ENCODE results near the gene LCE3B.

The LCE3B gene

DNA sequence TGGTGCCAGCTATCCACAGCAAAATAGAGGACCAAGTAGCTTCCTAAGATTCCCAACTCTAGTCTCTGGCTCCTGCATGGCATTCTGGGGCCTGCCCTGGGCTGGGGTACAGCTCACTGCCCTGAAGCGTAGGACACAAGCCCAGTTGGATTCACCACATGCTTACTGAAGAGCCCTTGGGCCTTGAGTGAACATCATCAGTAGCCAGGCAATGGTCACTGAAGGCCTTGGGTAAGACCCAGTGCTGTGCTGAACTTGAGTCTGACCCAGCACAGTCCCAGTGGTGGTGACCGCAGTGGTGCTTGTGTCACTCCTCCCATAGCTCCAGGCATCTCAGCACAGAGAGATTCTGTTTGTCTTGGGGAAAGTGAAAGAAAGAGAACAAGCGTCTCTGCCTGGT lies 17.0 kb downstream of the LCE3B start:
- no peak for DNase-seq (ENCODE audit: low spot score in 2 of 2)
- H3K27ac Mint-ChIP-seq: no peak overlapping the region
- H3K4me1 Mint-ChIP-seq: no peaks in the 10 kb centered on the region
- no peak for ATAC-seq
- peaks cover 4% of the 10 kb centered on the region for H3K9me3 Mint-ChIP-seq
- no peaks in the 10 kb centered on the region for H3K36me3 Mint-ChIP-seq
- H3K4me3 Mint-ChIP-seq: no peak overlapping the region

DNA sequence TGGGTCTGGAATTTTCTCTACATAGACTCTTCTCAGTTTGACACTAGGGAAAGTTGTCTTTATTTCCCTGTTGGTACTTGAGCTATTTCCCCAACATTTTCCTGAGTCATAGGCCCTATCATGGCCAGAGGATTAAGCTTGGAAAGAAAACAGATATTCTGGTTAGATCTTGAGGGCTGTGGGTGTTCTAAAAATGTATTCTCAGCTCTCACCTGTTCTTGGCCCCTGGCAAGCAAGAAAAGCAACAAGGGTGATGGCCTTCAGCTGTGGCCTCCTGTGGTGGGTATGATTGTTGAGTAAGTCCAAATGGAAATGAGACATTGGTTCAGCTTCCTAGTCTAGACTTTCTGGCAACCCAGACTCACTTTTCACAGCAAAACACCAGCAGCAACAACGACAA lies 26.7 kb downstream of the LCE3B start:
- Mint-ChIP-seq H3K4me1 (no peaks in the 10 kb centered on the region), H3K27ac (no peak overlapping the region), H3K36me3 (no peaks in the 10 kb centered on the region), H3K9me3 (no peaks in the 10 kb centered on the region), H3K4me3 (no peak overlapping the region)
- ATAC-seq: no peak
- DNase-seq (ENCODE audit: low spot score in 2 of 2): no peak

DNA sequence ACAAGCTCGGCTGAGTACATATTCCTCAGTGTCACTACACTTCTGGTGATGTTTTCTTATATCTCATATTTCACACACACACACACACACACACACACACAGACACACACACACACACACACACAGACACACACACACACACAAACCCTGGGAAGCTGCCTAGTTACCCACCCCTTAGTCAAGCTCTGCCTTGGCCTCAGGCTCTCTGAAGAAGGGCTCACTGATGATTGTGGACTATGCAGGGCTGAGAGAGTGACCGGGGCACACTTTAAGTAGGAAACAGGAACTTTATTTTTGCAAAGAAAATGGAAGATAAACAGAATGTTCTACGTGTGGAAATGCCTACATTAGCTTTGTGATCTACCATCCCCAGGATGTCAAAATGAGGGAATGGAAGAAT lies 30.3 kb downstream of the LCE3B start:
- Mint-ChIP-seq H3K27ac (no peak overlapping the region), H3K4me1 (no peaks in the 10 kb centered on the region), H3K4me3 (no peak overlapping the region), H3K9me3 (no peaks in the 10 kb centered on the region), H3K36me3 (no peaks in the 10 kb centered on the region)
- no peak for ATAC-seq
- no peak for DNase-seq (ENCODE audit: low spot score in 2 of 2)

DNA sequence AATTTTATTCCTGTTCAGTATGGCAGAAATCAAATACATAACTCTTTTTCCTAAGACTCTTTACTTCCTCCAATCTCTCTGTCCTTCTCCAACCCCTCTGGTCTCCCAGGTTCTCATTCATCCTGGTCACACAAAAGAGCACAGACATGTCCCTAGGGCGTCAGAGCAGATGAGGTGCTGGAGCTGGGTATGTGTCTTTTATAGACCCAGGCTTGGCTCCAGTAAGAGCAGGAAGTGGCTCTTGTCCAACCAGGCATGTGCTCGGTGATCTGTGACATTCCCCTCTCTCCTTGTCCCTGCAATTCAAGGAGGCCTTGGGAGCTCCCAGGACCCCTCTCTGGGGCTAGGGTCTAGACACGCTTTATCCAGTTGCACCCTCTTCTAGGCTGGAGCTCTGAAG lies 31.5 kb downstream of the LCE3B start:
- DNase-seq (ENCODE audit: low spot score in 2 of 2) (no peak), ATAC-seq (no peak)
- no peaks in the 10 kb centered on the region for H3K4me1 Mint-ChIP-seq
- H3K9me3 Mint-ChIP-seq: no peaks in the 10 kb centered on the region
- no peaks in the 10 kb centered on the region for H3K36me3 Mint-ChIP-seq
- H3K4me3 Mint-ChIP-seq: no peak overlapping the region
- H3K27ac Mint-ChIP-seq: no peak overlapping the region

DNA sequence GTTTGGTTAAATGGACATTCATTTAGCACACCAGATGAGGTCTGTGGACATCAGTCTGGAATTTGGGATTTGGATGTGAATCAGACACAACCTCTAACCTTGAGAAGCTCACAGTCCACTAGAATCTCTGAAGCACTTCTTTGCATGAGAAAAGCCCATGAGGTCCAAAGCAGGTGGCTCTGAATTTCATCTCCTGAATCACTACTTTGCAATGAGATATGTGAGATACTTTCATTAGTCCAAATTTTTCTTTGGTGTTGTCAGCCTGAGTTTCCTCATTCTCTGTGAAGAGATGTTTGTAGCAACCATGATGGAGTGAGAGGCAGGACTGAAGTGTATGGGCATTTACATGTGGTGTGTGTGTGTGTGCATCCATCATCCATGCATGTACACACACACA lies 33.0 kb downstream of the LCE3B start:
- no peaks in the 10 kb centered on the region for H3K9me3 Mint-ChIP-seq
- no peak for DNase-seq (ENCODE audit: low spot score in 2 of 2)
- H3K4me3 Mint-ChIP-seq: no peak overlapping the region
- no peak for ATAC-seq
- no peaks in the 10 kb centered on the region for H3K36me3 Mint-ChIP-seq
- H3K27ac Mint-ChIP-seq: no peak overlapping the region
- H3K4me1 Mint-ChIP-seq: no peaks in the 10 kb centered on the region

DNA sequence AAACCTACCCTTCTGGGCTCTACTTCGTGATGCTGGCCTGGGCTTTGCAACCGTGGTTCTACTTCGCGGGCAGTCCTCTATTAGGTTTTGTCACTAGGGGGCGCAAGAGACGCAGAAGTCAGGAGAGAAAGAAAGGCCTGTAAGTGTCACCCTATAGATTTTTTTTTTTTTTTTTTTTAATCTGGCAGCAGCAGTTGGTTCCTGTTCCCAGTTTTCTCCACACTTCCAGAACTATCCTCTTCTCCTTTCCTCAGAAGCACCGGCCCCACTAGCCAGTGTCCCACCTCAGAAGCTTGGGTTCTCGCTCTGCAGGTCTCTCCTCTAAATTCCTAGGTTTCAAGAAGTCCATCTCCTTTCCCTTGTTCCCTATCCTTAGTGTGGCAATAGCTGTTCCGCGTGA lies 40.5 kb downstream of the LCE3B start:
- ATAC-seq: peak; percentile 66
- no peaks in the 10 kb centered on the region for H3K36me3 Mint-ChIP-seq
- peaks cover 6% of the 10 kb centered on the region for H3K4me1 Mint-ChIP-seq

DNA sequence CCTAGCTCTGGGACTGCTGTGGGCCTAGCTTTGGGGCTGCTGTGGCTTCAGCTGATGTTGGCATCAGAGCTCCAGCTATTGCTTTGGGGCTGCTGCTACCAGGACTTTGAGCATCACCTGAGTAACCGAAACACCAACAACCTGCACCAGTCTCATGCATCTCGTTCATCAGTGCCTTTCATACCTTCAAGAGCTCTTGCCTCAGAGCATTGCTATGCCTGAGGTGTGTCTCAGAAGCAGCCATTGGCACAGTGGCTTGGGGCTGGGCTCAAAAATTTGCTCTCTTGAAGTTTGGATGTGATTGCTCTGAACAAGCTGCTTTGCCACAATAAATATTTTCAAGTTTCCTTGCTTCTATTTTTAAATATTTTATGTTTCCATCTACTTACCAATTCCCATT lies 42.8 kb downstream of the LCE3B start:
- Mint-ChIP-seq H3K4me3 (no peak overlapping the region), H3K4me1 (peaks cover 6% of the 10 kb centered on the region), H3K9me3 (no peaks in the 10 kb centered on the region), H3K36me3 (no peaks in the 10 kb centered on the region), H3K27ac (no peak overlapping the region)
- no peak for ATAC-seq
- DNase-seq (ENCODE audit: low spot score in 2 of 2): no peak

More for the DNA sequence above, 40.5 kb downstream of the LCE3B start:
- H3K4me3 Mint-ChIP-seq: no peak overlapping the region
- no peaks in the 10 kb centered on the region for H3K9me3 Mint-ChIP-seq
- peak; percentile 28 to 72 for DNase-seq (ENCODE audit: low spot score in 2 of 2)
- no peak overlapping the region for H3K27ac Mint-ChIP-seq

DNA sequence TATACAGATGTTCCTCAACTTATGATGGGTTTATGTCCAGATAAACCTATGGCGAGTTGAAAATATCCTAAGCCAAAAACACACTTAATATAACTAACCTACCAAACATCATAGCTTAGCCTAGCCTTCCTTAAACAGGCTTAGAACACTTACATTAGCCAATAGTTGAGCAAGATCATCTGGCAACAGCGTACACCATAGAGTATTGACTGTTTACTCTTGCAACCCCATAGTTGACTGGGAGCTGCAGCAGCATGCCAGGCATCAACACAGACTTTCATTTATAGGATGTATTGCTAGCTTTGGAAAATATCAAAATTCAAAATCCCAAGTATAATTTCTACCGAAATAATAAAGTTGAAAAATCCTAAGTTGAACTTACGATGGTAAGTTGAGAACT lies 44.1 kb downstream of the LCE3B start:
- Mint-ChIP-seq H3K4me1 (peaks cover 6% of the 10 kb centered on the region), H3K4me3 (no peak overlapping the region), H3K27ac (no peak overlapping the region), H3K36me3 (no peaks in the 10 kb centered on the region), H3K9me3 (no peaks in the 10 kb centered on the region)
- DNase-seq (ENCODE audit: low spot score in 2 of 2): no peak
- ATAC-seq: no peak

DNA sequence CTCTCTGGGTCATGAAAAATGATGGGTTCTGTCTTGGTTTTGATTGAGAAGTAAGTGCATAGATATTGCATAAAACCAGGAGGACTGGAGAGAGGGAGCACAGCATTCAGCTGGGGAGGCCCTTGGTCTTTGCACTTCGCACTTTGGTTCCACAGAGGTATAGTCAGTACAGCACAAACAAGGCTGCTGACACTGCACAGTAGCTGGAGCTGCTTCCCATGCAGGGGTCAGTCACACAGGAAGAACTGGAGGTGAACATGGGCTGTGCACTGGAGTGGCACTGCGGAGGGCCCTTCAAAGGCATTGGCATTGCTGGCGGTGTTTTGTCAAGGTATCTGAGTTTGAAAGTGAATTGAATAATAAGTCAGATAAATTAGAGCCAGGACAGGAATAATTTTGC lies 45.0 kb downstream of the LCE3B start:
- no peak overlapping the region for H3K27ac Mint-ChIP-seq
- H3K4me3 Mint-ChIP-seq: no peak overlapping the region
- no peak for ATAC-seq
- H3K4me1 Mint-ChIP-seq: peaks cover 6% of the 10 kb centered on the region
- H3K9me3 Mint-ChIP-seq: no peaks in the 10 kb centered on the region
- H3K36me3 Mint-ChIP-seq: no peaks in the 10 kb centered on the region
- DNase-seq (ENCODE audit: low spot score in 2 of 2): no peak

DNA sequence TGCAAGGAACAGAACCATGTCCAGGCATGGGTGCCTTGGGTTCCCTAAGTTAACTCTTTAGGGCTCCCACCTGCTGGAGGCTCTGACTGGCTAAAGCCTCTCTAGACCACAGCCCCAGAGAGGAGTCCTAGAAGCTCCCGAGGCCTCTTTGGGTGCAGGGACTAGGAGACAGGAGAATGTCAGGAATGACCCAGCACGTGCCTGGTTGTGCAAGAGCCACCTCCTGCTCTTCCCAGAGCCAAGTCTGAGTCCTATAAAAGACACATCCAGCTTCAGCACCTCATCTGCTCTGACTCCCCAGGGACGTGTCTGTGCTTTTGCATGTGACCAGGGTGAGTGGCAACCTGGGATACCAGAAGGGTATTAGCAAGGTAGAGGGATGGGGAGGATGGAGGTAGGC lies 49.5 kb downstream of the LCE3B start, which contains the start of gene LCE2D:
TSS of gene LCE2D (plus strand) at position 283 of the 400 bp plus-strand sequence. CDS start 726 bp downstream, outside the sequence.
- H3K4me1 Mint-ChIP-seq: no peaks in the 10 kb centered on the region
- H3K4me3 Mint-ChIP-seq: no peak within 1 kb of the TSS
- no peak for ATAC-seq
- H3K27ac Mint-ChIP-seq: no peak within 1 kb of the TSS
- no peaks in the 10 kb centered on the region for H3K36me3 Mint-ChIP-seq
- no peak for DNase-seq (ENCODE audit: low spot score in 2 of 2)
- H3K9me3 Mint-ChIP-seq: no peaks in the 10 kb centered on the region
